Endodermal cell (in vitro differentiated cells): ENCODE data around the gene CR1L. TPM values are rescaled to one million over a fixed set of nuclear protein-coding genes. Genes with fewer than 3 reads are reported as not detected.

Source experiments
- DNase-seq: peaks from one replicate; pipeline ENCODE4 v3.0.0-alpha.2; 2017
- H3K27ac ChIP-seq: 2 replicates; pipeline ENCODE4 v1.5.1; 2013; ENCODE audit warnings: mild to moderate bottlenecking, low read depth, low read length, moderate library complexity
- H3K27me3 ChIP-seq: 2 replicates; pipeline ENCODE4 v1.6.1; 2013; ENCODE audit warnings: mild to moderate bottlenecking, low read length, moderate library complexity; ENCODE audit not compliant: insufficient read depth, control insufficient read depth, poor library complexity, severe bottlenecking
- H3K36me3 ChIP-seq: 2 replicates; pipeline ENCODE4 v1.7.0; 2013; ENCODE audit warnings: mild to moderate bottlenecking, low read length, moderate library complexity; ENCODE audit not compliant: control insufficient read depth, insufficient read depth
- H3K4me1 ChIP-seq: one replicate; pipeline ENCODE4 v1.7.0; 2013; ENCODE audit warnings: low read length; ENCODE audit not compliant: control insufficient read depth, insufficient read depth
- H3K4me3 ChIP-seq: 2 replicates; pipeline ENCODE4 v1.5.1; 2013; ENCODE audit warnings: mild to moderate bottlenecking, low read length, moderate library complexity
- H3K9ac ChIP-seq: 2 replicates; pipeline ENCODE4 v1.6.1; 2013; ENCODE audit warnings: mild to moderate bottlenecking, low read length, moderate library complexity; ENCODE audit not compliant: poor library complexity, severe bottlenecking; ENCODE audit errors: extremely low read depth
- H3K9me3 ChIP-seq: 2 replicates; pipeline ENCODE4 v1.6.1; 2013; ENCODE audit warnings: mild to moderate bottlenecking, low read length, moderate library complexity; ENCODE audit not compliant: control insufficient read depth
- H3K27ac Mint-ChIP-seq: 2 replicates; pipeline ENCODE4 v1.8.0; 2020; ENCODE audit warnings: mixed read lengths
- H3K27me3 Mint-ChIP-seq: 2 replicates; pipeline ENCODE4 v1.8.0; 2021; ENCODE audit warnings: mild to moderate bottlenecking, mixed read lengths; ENCODE audit not compliant: insufficient read depth
- H3K36me3 Mint-ChIP-seq: 2 replicates; pipeline ENCODE4 v1.8.0; 2020; ENCODE audit warnings: low read depth, mixed read lengths
- H3K4me1 Mint-ChIP-seq: 2 replicates; pipeline ENCODE4 v1.8.0; 2020; ENCODE audit warnings: mixed read lengths
- H3K4me3 Mint-ChIP-seq: 2 replicates; pipeline ENCODE4 v1.8.0; 2020; ENCODE audit warnings: mild to moderate bottlenecking, moderate library complexity, mixed read lengths
- H3K9me3 Mint-ChIP-seq: 2 replicates; pipeline ENCODE4 v1.8.0; 2020; ENCODE audit warnings: mild to moderate bottlenecking, mixed read lengths
- WGBS, 2 experiments: methylation state at CpG; one replicate each; pipeline versions ENCODE4 v1.1.5 to v1.1.7; 2013; ENCODE audit warnings: missing lambda C conversion rate in 2 of 2, mixed read lengths in 1 of 2; ENCODE audit not compliant: insufficient coverage in 1 of 2, insufficient read length in 1 of 2; 5-methylcytosine and 5-hydroxymethylcytosine counted together
- total RNA-seq, 2 donors: library from RNA; stranded (reverse); fragmentation: NEBNext Ultra II Directional in 1 of 2; extraction: Animal tissue kit (Norgen Biotek cat#: 25700) in 1 of 2; gene quantifications; 2 replicates in 1 of 2; 3 replicates in 1 of 2; pipeline ENCODE4 v1.2.1, GENCODE V29; 2021
- TF ChIP-seq, protein P1 (sequence below): fragments of 200-600 bp; sonication (generic); conservative IDR thresholded peaks from 2 replicates; pipeline ENCODE4 v1.5.0; 2021; ENCODE audit warnings: antibody characterized with exemption, mild to moderate bottlenecking

Gene CR1L
- total RNA-seq, 2 donors from 2014 or later, result 1.9 TPM; not detected in 1

DNA sequence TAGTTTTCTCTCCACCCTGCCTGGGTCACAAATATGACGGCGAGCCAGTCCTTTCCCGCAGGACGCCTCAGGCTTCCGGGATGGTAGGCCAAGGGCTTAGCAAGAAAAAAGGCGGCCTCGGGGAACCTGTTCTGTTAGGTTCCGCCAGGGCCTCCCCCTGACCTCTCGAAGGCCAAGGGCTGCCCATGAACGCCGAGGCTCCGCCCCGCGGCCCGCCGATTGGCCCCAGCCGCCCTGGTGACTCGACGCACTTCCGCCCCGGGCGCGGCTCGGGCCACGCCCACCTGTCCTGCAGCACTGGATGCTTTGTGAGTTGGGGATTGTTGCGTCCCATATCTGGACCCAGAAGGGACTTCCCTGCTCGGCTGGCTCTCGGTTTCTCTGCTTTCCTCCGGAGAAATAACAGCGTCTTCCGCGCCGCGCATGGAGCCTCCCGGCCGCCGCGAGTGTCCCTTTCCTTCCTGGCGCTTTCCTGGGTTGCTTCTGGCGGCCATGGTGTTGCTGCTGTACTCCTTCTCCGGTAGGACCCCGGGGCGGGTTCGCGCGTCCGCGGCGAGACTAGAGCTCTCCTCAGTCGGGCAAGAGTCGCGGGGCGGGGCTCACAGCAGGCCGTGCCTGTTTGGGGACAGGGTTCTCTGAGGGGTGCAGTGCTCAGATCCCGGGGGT lies 107.0 kb downstream of the CR1L start, which contains the start of gene CD46:
Gene CD46 (plus strand): TSS at position 265 of the 666 bp plus-strand sequence. CDS start 159 bp downstream, at position 424.
- TF ChIP-seq, protein P1, sequence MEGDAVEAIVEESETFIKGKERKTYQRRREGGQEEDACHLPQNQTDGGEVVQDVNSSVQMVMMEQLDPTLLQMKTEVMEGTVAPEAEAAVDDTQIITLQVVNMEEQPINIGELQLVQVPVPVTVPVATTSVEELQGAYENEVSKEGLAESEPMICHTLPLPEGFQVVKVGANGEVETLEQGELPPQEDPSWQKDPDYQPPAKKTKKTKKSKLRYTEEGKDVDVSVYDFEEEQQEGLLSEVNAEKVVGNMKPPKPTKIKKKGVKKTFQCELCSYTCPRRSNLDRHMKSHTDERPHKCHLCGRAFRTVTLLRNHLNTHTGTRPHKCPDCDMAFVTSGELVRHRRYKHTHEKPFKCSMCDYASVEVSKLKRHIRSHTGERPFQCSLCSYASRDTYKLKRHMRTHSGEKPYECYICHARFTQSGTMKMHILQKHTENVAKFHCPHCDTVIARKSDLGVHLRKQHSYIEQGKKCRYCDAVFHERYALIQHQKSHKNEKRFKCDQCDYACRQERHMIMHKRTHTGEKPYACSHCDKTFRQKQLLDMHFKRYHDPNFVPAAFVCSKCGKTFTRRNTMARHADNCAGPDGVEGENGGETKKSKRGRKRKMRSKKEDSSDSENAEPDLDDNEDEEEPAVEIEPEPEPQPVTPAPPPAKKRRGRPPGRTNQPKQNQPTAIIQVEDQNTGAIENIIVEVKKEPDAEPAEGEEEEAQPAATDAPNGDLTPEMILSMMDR, result peak; percentile 26
- no peaks in the 10 kb centered on the region for H3K4me1 ChIP-seq
- DNase-seq, result peak; percentile 98

DNA sequence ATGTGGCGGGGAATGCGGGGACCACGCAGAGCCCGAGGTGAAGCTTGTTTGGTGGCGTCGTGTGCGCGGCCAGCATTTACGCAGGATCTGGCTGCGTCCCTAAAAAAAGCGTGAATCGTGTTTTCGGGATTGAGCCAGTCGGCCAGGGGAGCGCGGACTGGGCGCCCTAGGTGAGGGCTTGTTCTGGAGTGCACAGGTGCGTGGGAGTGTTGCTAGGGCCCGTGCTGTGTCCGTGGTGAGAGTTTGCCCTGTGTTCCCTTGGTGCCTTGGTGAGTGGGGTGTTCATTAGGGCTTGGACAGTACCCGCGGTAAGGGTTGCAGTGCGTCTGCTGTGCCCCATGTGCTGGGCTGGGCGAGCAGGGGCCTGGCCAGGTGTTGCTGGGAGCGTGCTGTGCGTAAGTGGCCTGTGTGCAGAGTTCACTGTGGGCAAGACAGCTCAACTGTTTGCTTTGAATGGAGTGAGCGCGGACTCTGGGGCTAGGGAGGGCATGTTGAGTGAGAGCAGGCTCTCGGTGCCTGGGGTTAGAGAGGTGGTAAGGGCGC lies 107.6 kb downstream of the CR1L start:
- Mint-ChIP-seq H3K27me3 (no peaks in the 10 kb centered on the region), H3K27ac (peak overlapping the region; percentile 98), H3K9me3 (no peaks in the 10 kb centered on the region), H3K36me3 (peaks cover 8% of the 10 kb centered on the region), H3K4me3 (peak overlapping the region; percentile 99), H3K4me1 (peaks cover 51% of the 10 kb centered on the region)
- H3K9ac ChIP-seq, result peak overlapping the region; percentile 67
- no peaks in the 10 kb centered on the region for H3K27me3 ChIP-seq
- peak overlapping the region; percentile 91 for H3K4me3 ChIP-seq
- no peaks in the 10 kb centered on the region for H3K9me3 ChIP-seq
- peaks cover 8% of the 10 kb centered on the region for H3K36me3 ChIP-seq
- no peaks in the 10 kb centered on the region for H3K4me1 ChIP-seq
- 0% methylated on average over 8 to 30 of the region's 30 CpGs for WGBS, 2 experiments
- peak; percentile 71 for DNase-seq
- TF ChIP-seq, protein P1, result no peak
- peak overlapping the region; percentile 85 for H3K27ac ChIP-seq

More for the DNA sequence above, 107.0 kb downstream of the CR1L start, which contains the start of gene CD46:
- Histone ChIP-seq H3K9ac (peak within 1 kb of the TSS; percentile 67), H3K36me3 (peaks cover 2% of the 10 kb centered on the region), H3K9me3 (no peaks in the 10 kb centered on the region), H3K27me3 (no peaks in the 10 kb centered on the region), H3K4me3 (peak within 1 kb of the TSS; percentile 91), H3K27ac (peak within 1 kb of the TSS; percentile 85)
- 0 to 1% methylated on average over 19 to 55 of the region's 55 CpGs for WGBS, 2 experiments
- H3K27me3 Mint-ChIP-seq, result no peaks in the 10 kb centered on the region
- H3K9me3 Mint-ChIP-seq, result no peaks in the 10 kb centered on the region
- H3K4me3 Mint-ChIP-seq, result peak within 1 kb of the TSS; percentile 99
- H3K27ac Mint-ChIP-seq, result peak within 1 kb of the TSS; percentile 98
- peaks cover 52% of the 10 kb centered on the region for H3K4me1 Mint-ChIP-seq
- peaks cover 5% of the 10 kb centered on the region for H3K36me3 Mint-ChIP-seq

DNA sequence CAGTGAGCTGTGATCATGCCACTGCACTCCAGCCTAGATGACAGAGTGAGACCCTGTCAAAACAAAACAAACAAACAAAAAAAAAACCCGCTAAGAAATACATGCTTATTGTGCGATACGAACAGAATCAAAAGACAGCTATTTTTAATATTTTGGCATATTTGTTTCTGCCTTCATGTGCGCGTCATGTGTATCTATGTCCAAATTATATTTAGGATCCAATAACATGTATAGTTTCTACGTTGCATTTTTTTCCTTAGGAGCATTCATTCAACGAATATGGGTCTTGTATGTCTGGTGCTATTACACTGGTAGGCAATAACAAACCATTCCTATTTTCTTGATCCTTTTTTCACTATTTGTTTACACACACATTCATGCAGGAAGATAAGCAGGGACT lies 108.7 kb downstream of the CR1L start:
- Mint-ChIP-seq H3K4me1 (peaks cover 48% of the 10 kb centered on the region), H3K27ac (no peak overlapping the region), H3K36me3 (peaks cover 17% of the 10 kb centered on the region), H3K4me3 (peak overlapping the region; percentile 99), H3K27me3 (no peaks in the 10 kb centered on the region), H3K9me3 (no peaks in the 10 kb centered on the region)
- TF ChIP-seq, protein P1, result no peak
- no peak for DNase-seq
- no peak overlapping the region for H3K9ac ChIP-seq
- peaks cover 18% of the 10 kb centered on the region for H3K36me3 ChIP-seq
- H3K4me3 ChIP-seq, result peak overlapping the region; percentile 91
- no peaks in the 10 kb centered on the region for H3K9me3 ChIP-seq
- no peak overlapping the region for H3K27ac ChIP-seq
- 78 to 89% methylated on average over 7 of the region's 7 CpGs for WGBS, 2 experiments
- no peaks in the 10 kb centered on the region for H3K27me3 ChIP-seq
- H3K4me1 ChIP-seq, result no peaks in the 10 kb centered on the region
